ENCODE results near the gene MELTF.

The MELTF gene

GRCh38 chr3:196971094-196971698 is 58.4 kb downstream of the MELTF start:
- Histone ChIP-seq H2BK12ac (ENCODE audit: low read length in 2 of 2) (no peak overlapping the region), H3K27me3 (ENCODE audit: control insufficient read depth in 1 of 2, insufficient read depth in 1 of 2, low read length in 2 of 2) (peaks cover 0 to 6% of the 10 kb centered on the region in 2 experiments), H3K14ac (ENCODE audit: low read length in 2 of 2) (no peak overlapping the region), H3K9me3 (ENCODE audit: control insufficient read depth, low read length) (no peaks in the 10 kb centered on the region), H3K23ac (ENCODE audit: low read length in 2 of 2) (no peak overlapping the region), H3K4ac (ENCODE audit: low read depth in 1 of 2, low read length in 2 of 2) (no peak overlapping the region), H2AK5ac (ENCODE audit: low read length, severe bottlenecking) (no peak overlapping the region), H2AFZ (ENCODE audit: low read depth, low read length) (no peak overlapping the region), H3K4me2 (ENCODE audit: low read length, poor library complexity, severe bottlenecking) (no peak overlapping the region), H3K4me1 (ENCODE audit: control insufficient read depth, insufficient read depth, low read depth, low read length) (peaks cover 17% of the 10 kb centered on the region), H2BK120ac (ENCODE audit: low read depth, low read length) (no peak overlapping the region), H3K27ac (ENCODE audit: low read length, poor library complexity, severe bottlenecking) (no peak overlapping the region), H3K36me3 (ENCODE audit: control insufficient read depth in 1 of 2, insufficient read depth in 2 of 2, low read depth in 1 of 2, low read length in 2 of 2) (no peaks in the 10 kb centered on the region), H2BK15ac (ENCODE audit: low read depth, poor library complexity, severe bottlenecking) (no peak overlapping the region), H4K91ac (ENCODE audit: low read length) (no peak overlapping the region), H3K18ac (ENCODE audit: low read depth in 1 of 2, low read length in 2 of 2) (no peak overlapping the region), H4K8ac (ENCODE audit: low read length) (no peak overlapping the region), H3K79me1 (replicated peaks; ENCODE audit: low read length, poor library complexity, severe bottlenecking) (no peaks in the 10 kb centered on the region), H2BK5ac (ENCODE audit: low read depth, low read length, poor library complexity, severe bottlenecking) (no peak overlapping the region), H3K4me3 (ENCODE audit: insufficient read depth in 1 of 2, low read depth in 1 of 2, low read length in 2 of 2) (no peak overlapping the region), H3K9ac (ENCODE audit: low read length) (no peak overlapping the region)
- WGBS: 78% methylated on average over 7 of the region's 7 CpGs
- no peak for DNase-seq

- Histone ChIP-seq H3K18ac (ENCODE audit: low read depth in 1 of 2, low read length in 2 of 2) (no peak overlapping the region), H3K4me3 (ENCODE audit: insufficient read depth in 1 of 2, low read depth in 1 of 2, low read length in 2 of 2) (no peak overlapping the region)
Measured at GRCh38 chr3:196970547-196971093, 59.0 kb downstream of the MELTF start.

DNA sequence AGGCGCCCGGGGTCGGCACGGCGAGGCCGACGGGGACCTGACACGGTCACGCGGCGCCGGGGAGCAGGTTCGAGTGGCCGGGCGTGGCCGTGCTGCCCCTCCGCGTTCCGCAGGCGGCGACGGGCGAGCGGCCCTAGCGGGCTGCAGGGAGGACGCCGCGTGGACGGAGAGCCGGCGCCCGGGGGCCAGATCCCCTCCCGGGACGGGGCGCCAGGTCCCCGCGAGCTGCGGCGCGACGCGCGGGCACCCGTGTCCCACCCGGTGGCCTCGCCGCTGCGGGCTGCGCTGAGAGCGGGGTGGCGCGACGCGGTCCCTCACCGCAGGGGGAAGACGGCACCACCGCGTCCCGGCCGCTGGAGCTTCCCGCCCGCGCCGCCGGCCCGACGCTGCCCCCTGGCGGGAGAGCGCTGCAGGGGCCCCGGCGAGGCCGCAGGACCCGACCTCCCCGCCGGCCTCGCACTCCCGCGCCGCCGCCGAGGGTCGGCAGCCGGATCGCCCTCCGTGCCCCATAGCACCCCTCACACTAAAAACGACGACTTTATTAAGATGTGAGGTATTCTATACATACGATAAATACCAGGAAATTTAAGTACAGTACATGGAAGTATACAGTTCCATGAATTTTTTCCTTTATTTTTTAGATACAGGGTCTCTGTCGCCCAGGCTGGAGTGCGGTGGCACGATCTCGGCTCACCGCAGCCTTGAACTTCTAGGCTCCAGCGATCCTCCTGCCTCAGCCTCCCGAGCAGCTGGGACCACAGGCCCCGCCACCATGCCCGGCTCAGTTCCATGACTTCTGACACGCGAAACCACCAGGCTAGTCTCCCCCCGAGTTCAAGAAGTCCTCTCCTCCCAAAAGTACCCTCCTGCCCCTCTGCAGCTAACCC is 59.7 kb downstream of the MELTF start:
- Histone ChIP-seq H4K91ac (ENCODE audit: low read length) (no peak overlapping the region), H2BK120ac (ENCODE audit: low read depth, low read length) (no peak overlapping the region), H3K36me3 (ENCODE audit: control insufficient read depth in 1 of 2, insufficient read depth in 2 of 2, low read depth in 1 of 2, low read length in 2 of 2) (peaks cover 0 to 3% of the 10 kb centered on the region in 2 experiments), H2BK15ac (ENCODE audit: low read depth, poor library complexity, severe bottlenecking) (no peak overlapping the region), H3K23ac (ENCODE audit: low read length in 2 of 2) (peak overlapping the region in 1 of 2 experiments; percentile 23), H2AK5ac (ENCODE audit: low read length, severe bottlenecking) (no peak overlapping the region), H2BK5ac (ENCODE audit: low read depth, low read length, poor library complexity, severe bottlenecking) (no peak overlapping the region), H4K8ac (ENCODE audit: low read length) (peak overlapping the region; percentile 80), H3K4me2 (ENCODE audit: low read length, poor library complexity, severe bottlenecking) (peak overlapping the region; percentile 97), H3K9me3 (ENCODE audit: control insufficient read depth, low read length) (no peaks in the 10 kb centered on the region), H3K4me3 (ENCODE audit: insufficient read depth in 1 of 2, low read depth in 1 of 2, low read length in 2 of 2) (peak overlapping the region; percentile 67 to 78), H3K14ac (ENCODE audit: low read length in 2 of 2) (peak overlapping the region in 1 of 2 experiments; percentile 31), H3K18ac (ENCODE audit: low read depth in 1 of 2, low read length in 2 of 2) (peak overlapping the region in 1 of 2 experiments; percentile 41), H3K9ac (ENCODE audit: low read length) (peak overlapping the region; percentile 61), H3K4ac (ENCODE audit: low read depth in 1 of 2, low read length in 2 of 2) (no peak overlapping the region), H3K27me3 (ENCODE audit: control insufficient read depth in 1 of 2, insufficient read depth in 1 of 2, low read length in 2 of 2) (peaks cover 0 to 6% of the 10 kb centered on the region in 2 experiments), H3K79me1 (replicated peaks; ENCODE audit: low read length, poor library complexity, severe bottlenecking) (no peaks in the 10 kb centered on the region), H2AFZ (ENCODE audit: low read depth, low read length) (peak overlapping the region; percentile 96), H2BK12ac (ENCODE audit: low read length in 2 of 2) (peak overlapping the region in 1 of 2 experiments; percentile 39), H3K27ac (ENCODE audit: low read length, poor library complexity, severe bottlenecking) (no peak overlapping the region), H3K4me1 (ENCODE audit: control insufficient read depth, insufficient read depth, low read depth, low read length) (peaks cover 17% of the 10 kb centered on the region)
- DNase-seq: peak; percentile 45
- WGBS: 24% methylated on average over 38 of the region's 100 CpGs

More at GRCh38 chr3:196970547-196971093, 59.0 kb downstream of the MELTF start:
- no peak overlapping the region for H2BK120ac ChIP-seq (ENCODE audit: low read depth, low read length)
- H2BK5ac ChIP-seq (ENCODE audit: low read depth, low read length, poor library complexity, severe bottlenecking): no peak overlapping the region
- H3K4me1 ChIP-seq (ENCODE audit: control insufficient read depth, insufficient read depth, low read depth, low read length): peaks cover 17% of the 10 kb centered on the region
- no peaks in the 10 kb centered on the region for H3K36me3 ChIP-seq (ENCODE audit: control insufficient read depth in 1 of 2, insufficient read depth in 2 of 2, low read depth in 1 of 2, low read length in 2 of 2)
- no peak overlapping the region for H2BK15ac ChIP-seq (ENCODE audit: low read depth, poor library complexity, severe bottlenecking)
- H3K9ac ChIP-seq (ENCODE audit: low read length): no peak overlapping the region
- H3K27ac ChIP-seq (ENCODE audit: low read length, poor library complexity, severe bottlenecking): no peak overlapping the region
- no peak overlapping the region for H3K23ac ChIP-seq (ENCODE audit: low read length in 2 of 2)
- no peak overlapping the region for H4K8ac ChIP-seq (ENCODE audit: low read length)
- 91% methylated on average over 15 of the region's 15 CpGs for WGBS
- H3K9me3 ChIP-seq (ENCODE audit: control insufficient read depth, low read length): no peaks in the 10 kb centered on the region
- no peak overlapping the region for H2AFZ ChIP-seq (ENCODE audit: low read depth, low read length)
- peaks cover 0 to 6% of the 10 kb centered on the region in 2 experiments for H3K27me3 ChIP-seq (ENCODE audit: control insufficient read depth in 1 of 2, insufficient read depth in 1 of 2, low read length in 2 of 2)
- no peaks in the 10 kb centered on the region for H3K79me1 ChIP-seq (replicated peaks; ENCODE audit: low read length, poor library complexity, severe bottlenecking)
- H2BK12ac ChIP-seq (ENCODE audit: low read length in 2 of 2): no peak overlapping the region
- no peak overlapping the region for H3K4ac ChIP-seq (ENCODE audit: low read depth in 1 of 2, low read length in 2 of 2)
- no peak overlapping the region for H2AK5ac ChIP-seq (ENCODE audit: low read length, severe bottlenecking)
- no peak overlapping the region for H3K14ac ChIP-seq (ENCODE audit: low read length in 2 of 2)
- H4K91ac ChIP-seq (ENCODE audit: low read length): no peak overlapping the region
- no peak for DNase-seq
- no peak overlapping the region for H3K4me2 ChIP-seq (ENCODE audit: low read length, poor library complexity, severe bottlenecking)

Data from mesenchymal stem cell (in vitro differentiated cells and primary cell).